AG04449 (cell line): ENCODE results near the gene RAB6B.

Experiments
- CTCF ChIA-PET: fragments of 350-600 bp; formaldehyde crosslinking; extraction: SDS; loops from one replicate; lab custom pipeline; 2021; ENCODE audit warnings: antibody characterized with exemption; lab: Yijun Ruan, JAX
- POLR2A ChIA-PET: fragments of 400-600, 350-600 bp; formaldehyde crosslinking; extraction: SDS; loops from one replicate; lab custom pipeline; 2020; ENCODE audit warnings: antibody characterized with exemption, inconsistent platforms; lab: Yijun Ruan, JAX
- DNase-seq: peaks from one replicate; pipeline ENCODE4 v3.0.0-alpha.2; 2010; ENCODE audit warnings: low read depth, low spot score
- H3K4me3 ChIP-seq: 2 replicates; pipeline ENCODE4 v1.5.1; 2011; ENCODE audit warnings: low read depth, mild to moderate bottlenecking, control low read depth, low read length
- CTCF ChIP-seq: IDR thresholded peaks from one replicate; pipeline ENCODE4 v1.5.1; 2011; ENCODE audit warnings: mild to moderate bottlenecking, moderate library complexity, low read length, control low read depth, inconsistent platforms; ENCODE audit not compliant: insufficient read depth; ENCODE audit errors: missing control alignments

RAB6B gene

GRCh38 chr3:133821767-133822638 lies 73.7 kb downstream of the RAB6B start:
- H3K4me3 ChIP-seq = no peak overlapping the region
- ChIA-PET POLR2A (interaction anchor here (0.5 kb wide), 1 partner anchor 22 kb away, joined by 3 read pairs; no protein-coding TSS in a partner anchor), CTCF (interaction anchor here (0.8 to 4.8 kb wide), 4 partner anchors 49 to 391 kb away, joined by 3 to 31 read pairs (median 13); no protein-coding TSS in a partner anchor)
- no peak for DNase-seq
- no peak for TF ChIP-seq CTCF

- no peak for DNase-seq
- no peak for TF ChIP-seq CTCF
- H3K4me3 ChIP-seq = no peak overlapping the region
- ChIA-PET POLR2A (interaction anchor here (0.5 kb wide), 2 partner anchors 21 to 885 kb away, joined by 3 read pairs; no protein-coding TSS in a partner anchor), CTCF (interaction anchor here (1.2 to 4.8 kb wide), 3 partner anchors 108 to 391 kb away, joined by 3 to 31 read pairs (median 22); no protein-coding TSS in a partner anchor)
These were observed 74.6 kb downstream of the RAB6B start for GRCh38 chr3:133820889-133821675.

GRCh38 chr3:133820129-133820528 lies 75.6 kb downstream of the RAB6B start:
- DNase-seq = no peak
- ChIA-PET POLR2A (interaction anchor here (0.5 kb wide), 1 partner anchor 884 kb away, joined by 3 read pairs; no protein-coding TSS in a partner anchor), CTCF (interaction anchor here (0.6 to 4.8 kb wide), 10 partner anchors 13 to 1089 kb away, joined by 3 to 31 read pairs (median 3); no protein-coding TSS in a partner anchor)

DNA sequence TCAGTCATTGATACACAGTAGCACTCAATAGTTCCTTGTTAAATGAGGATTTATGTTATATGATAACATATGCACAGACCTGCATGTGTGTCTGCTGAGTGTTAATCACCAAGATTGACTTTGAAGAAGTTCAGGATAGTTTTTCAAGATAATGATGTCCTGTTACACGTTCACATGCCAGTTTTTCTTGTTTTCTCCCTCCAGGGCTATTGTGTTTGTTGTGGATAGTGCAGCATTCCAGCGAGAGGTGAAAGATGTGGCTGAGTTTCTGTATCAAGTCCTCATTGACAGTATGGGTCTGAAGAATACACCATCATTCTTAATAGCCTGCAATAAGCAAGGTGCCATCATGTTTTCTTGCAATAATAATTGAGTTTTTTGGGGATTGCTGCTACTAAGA lies 80.3 kb downstream of the RAB6B start:
- TF ChIP-seq CTCF = no peak
- ChIA-PET CTCF (no interaction called here), POLR2A (no interaction called here)
- DNase-seq = no peak
- H3K4me3 ChIP-seq = no peak overlapping the region

More at GRCh38 chr3:133820129-133820528, 75.6 kb downstream of the RAB6B start:
- TF ChIP-seq CTCF = no peak
- no peak overlapping the region for H3K4me3 ChIP-seq

DNA sequence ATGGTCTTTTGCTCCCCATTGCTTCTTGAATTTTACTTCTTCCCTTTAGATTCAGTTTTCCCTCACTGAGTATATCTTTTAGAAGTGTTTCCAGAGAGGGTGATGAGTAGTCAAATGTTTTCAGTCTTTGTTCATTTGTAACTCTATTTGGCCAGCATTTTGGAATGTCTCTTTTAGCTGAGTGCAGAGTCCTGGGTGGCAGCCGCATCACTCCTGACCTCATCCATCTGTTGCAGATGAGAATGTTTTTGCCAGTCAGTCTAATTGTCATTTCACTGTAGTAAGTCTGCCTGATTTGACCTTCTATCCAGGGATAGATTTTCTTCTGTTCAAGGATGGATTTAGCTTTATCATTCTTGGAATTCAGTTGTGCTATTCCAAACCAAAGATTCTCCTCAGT lies 82.8 kb downstream of the RAB6B start:
- POLR2A ChIA-PET = no interaction called here
- CTCF ChIA-PET = interaction anchor here (0.8 kb wide), 1 partner anchor 115 kb away, joined by 3 read pairs; no protein-coding TSS in a partner anchor
- no peak overlapping the region for H3K4me3 ChIP-seq
- no peak for DNase-seq
- no peak for TF ChIP-seq CTCF
